Chondrocyte (in vitro differentiated cells): Measurements from ENCODE around the gene DMAC2L. TPM values are rescaled to one million over a fixed set of nuclear protein-coding genes. Genes with fewer than 3 reads are reported as not detected.

Experiments
- DNase-seq: peaks from one replicate; pipeline ENCODE4 v3.0.0; 2021; ENCODE audit warnings: mixed read lengths, low spot score
- H3K27ac Mint-ChIP-seq: one replicate; pipeline ENCODE4 v1.8.0; 2021; ENCODE audit warnings: mild to moderate bottlenecking, moderate library complexity, mixed read lengths; ENCODE audit not compliant: unreplicated experiment
- H3K27me3 Mint-ChIP-seq: 2 replicates; pipeline ENCODE4 v1.8.0; 2021; ENCODE audit warnings: low read depth, mixed read lengths
- H3K36me3 Mint-ChIP-seq: 2 replicates; pipeline ENCODE4 v1.8.0; 2021; ENCODE audit warnings: low read depth, mixed read lengths
- H3K4me1 Mint-ChIP-seq: 2 replicates; pipeline ENCODE4 v1.8.0; 2021; ENCODE audit warnings: low read depth, mild to moderate bottlenecking, mixed read lengths
- H3K4me3 Mint-ChIP-seq: one replicate; pipeline ENCODE4 v1.8.0; 2021; ENCODE audit warnings: mild to moderate bottlenecking, moderate library complexity, mixed read lengths; ENCODE audit not compliant: unreplicated experiment
- H3K9me3 Mint-ChIP-seq: 2 replicates; pipeline ENCODE4 v1.8.0; 2021; ENCODE audit warnings: low read depth, mixed read lengths
- microRNA-seq: library from miRNA; unstranded; fragments of <30 nt; microRNA quantifications from one replicate; pipeline ENCODE4 v1.2.0, GENCODE V29; 2020; ENCODE audit warnings: borderline number of aligned reads
- total RNA-seq: library from RNA; stranded (reverse); gene quantifications from 3 replicates; pipeline ENCODE4 v1.2.1, GENCODE V29; 2021
- TF ChIP-seq, protein P1 (sequence below): fragments of 200-600 bp; sonication (generic); IDR thresholded peaks from 2 replicates; pipeline ENCODE4 v1.5.0; 2021; ENCODE audit warnings: antibody characterized with exemption, mild to moderate bottlenecking, moderate library complexity

DMAC2L gene
- total RNA-seq, 1 donor from 2014 or later: 13.5 TPM

DNA sequence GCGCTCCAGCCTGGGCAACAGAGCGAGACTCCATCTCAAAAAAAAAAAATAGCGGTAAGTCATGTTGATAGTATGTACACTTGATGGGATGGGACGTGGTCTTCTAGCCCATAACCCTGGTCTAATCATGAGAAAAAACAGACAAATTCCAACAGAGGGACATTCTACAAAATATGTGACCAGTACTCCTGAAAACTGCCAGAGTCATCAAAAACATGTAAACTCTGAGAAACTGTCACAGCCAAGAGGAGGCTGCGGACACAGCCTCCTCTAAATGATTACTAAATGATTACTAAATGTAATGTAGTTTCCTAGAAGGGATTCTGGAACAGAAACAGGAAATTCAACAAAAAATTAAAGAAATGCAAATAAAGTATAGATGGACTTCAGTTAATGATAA is 63.6 kb downstream of the DMAC2L start:
- Mint-ChIP-seq H3K27ac (peak overlapping the region; percentile 37), H3K4me1 (peaks cover 16% of the 10 kb centered on the region), H3K36me3 (peaks cover 4% of the 10 kb centered on the region), H3K4me3 (no peak overlapping the region), H3K9me3 (peaks cover 2% of the 10 kb centered on the region), H3K27me3 (no peaks in the 10 kb centered on the region)
- TF ChIP-seq, protein P1, sequence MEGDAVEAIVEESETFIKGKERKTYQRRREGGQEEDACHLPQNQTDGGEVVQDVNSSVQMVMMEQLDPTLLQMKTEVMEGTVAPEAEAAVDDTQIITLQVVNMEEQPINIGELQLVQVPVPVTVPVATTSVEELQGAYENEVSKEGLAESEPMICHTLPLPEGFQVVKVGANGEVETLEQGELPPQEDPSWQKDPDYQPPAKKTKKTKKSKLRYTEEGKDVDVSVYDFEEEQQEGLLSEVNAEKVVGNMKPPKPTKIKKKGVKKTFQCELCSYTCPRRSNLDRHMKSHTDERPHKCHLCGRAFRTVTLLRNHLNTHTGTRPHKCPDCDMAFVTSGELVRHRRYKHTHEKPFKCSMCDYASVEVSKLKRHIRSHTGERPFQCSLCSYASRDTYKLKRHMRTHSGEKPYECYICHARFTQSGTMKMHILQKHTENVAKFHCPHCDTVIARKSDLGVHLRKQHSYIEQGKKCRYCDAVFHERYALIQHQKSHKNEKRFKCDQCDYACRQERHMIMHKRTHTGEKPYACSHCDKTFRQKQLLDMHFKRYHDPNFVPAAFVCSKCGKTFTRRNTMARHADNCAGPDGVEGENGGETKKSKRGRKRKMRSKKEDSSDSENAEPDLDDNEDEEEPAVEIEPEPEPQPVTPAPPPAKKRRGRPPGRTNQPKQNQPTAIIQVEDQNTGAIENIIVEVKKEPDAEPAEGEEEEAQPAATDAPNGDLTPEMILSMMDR: no peak
- DNase-seq: no peak

Small RNA genes within 50 kb of the gene (microRNA-seq; reads per million reads assigned to microRNA genes)
- gene MIR4504: not detected

Other genes starting within 250 kb of the DMAC2L start
- 9.3 to 10.4 TPM (median 9.7 TPM) in 3 replicates for gene VCPKMT, start 195.8 kb upstream of the DMAC2L start, total RNA-seq
- gene SOS2, start 80.7 kb upstream of the DMAC2L start, total RNA-seq: 25.3 to 28.1 TPM (median 25.8 TPM) in 3 replicates
- gene L2HGDH, start 95 bp upstream of the DMAC2L start, total RNA-seq: 5.4 to 5.9 TPM (median 5.8 TPM) in 3 replicates
- gene CDKL1, start 84.6 kb downstream of the DMAC2L start, total RNA-seq: 8.4 to 15.7 TPM (median 9.4 TPM) in 3 replicates
- 103 to 112 TPM (median 105 TPM) in 3 replicates for gene MAP4K5, start 220.2 kb downstream of the DMAC2L start, total RNA-seq
- gene ATL1, start 247.8 kb downstream of the DMAC2L start, total RNA-seq: 19.0 to 19.4 TPM (median 19.4 TPM) in 3 replicates